ENCODE results near the gene ANKH. TPM values are rescaled to one million over a fixed set of nuclear protein-coding genes. Genes with fewer than 3 reads are reported as not detected.

ANKH gene
- total RNA-seq, 2 donors from 2014 or later, result 76.5 to 106 TPM

- intact Hi-C loops (cut with DNase I), result no loop called here
- H3K36me3 ChIP-seq, result no peaks in the 10 kb centered on the region
- TF ChIP-seq POLR2A (IDR thresholded peaks at IDR 0.05), result no peak
- TF ChIP-seq CTCF (IDR thresholded peaks at IDR 0.05), result no peak
- TF ChIP-seq POLR2AphosphoS5 (IDR thresholded peaks at IDR 0.05), result peak; percentile 66
- H3K4me1 ChIP-seq (replicated peaks), result peaks cover 3% of the 10 kb centered on the region
- H3K4me3 ChIP-seq, result no peak overlapping the region
- H3K27ac ChIP-seq, result peak overlapping the region; percentile 24 to 53
- WGBS, result 52% methylated on average over 6 of the region's 6 CpGs
- no peaks in the 10 kb centered on the region for H3K27me3 ChIP-seq (replicated peaks; ENCODE audit: insufficient read depth)
- DNase-seq (ENCODE audit: low spot score), result peak; percentile 58
- H3K9me3 ChIP-seq, result no peaks in the 10 kb centered on the region
Observed at GRCh38 chr5:14787801-14788579, 83.6 kb downstream of the ANKH start.

GRCh38 chr5:14783691-14784090 lies 87.9 kb downstream of the ANKH start:
- H3K27ac ChIP-seq, result no peak overlapping the region
- WGBS, result 97% methylated on average over 4 of the region's 4 CpGs
- no peak for TF ChIP-seq POLR2AphosphoS5 (IDR thresholded peaks at IDR 0.05)
- TF ChIP-seq POLR2A (IDR thresholded peaks at IDR 0.05), result no peak
- no peak for TF ChIP-seq CTCF (IDR thresholded peaks at IDR 0.05)
- no peak for DNase-seq (ENCODE audit: low spot score)
- peaks cover 2% of the 10 kb centered on the region for H3K4me1 ChIP-seq (replicated peaks)
- H3K27me3 ChIP-seq (replicated peaks; ENCODE audit: insufficient read depth), result no peaks in the 10 kb centered on the region
- no peak overlapping the region for H3K4me3 ChIP-seq
- H3K36me3 ChIP-seq, result no peaks in the 10 kb centered on the region
- intact Hi-C loops (cut with DNase I), result no loop called here
- no peaks in the 10 kb centered on the region for H3K9me3 ChIP-seq

GRCh38 chr5:14782591-14782990 lies 89.0 kb downstream of the ANKH start:
- intact Hi-C loops (cut with DNase I), result no loop called here
- WGBS, result 89% methylated on average over 5 of the region's 5 CpGs
- Histone ChIP-seq H3K36me3 (no peaks in the 10 kb centered on the region), H3K4me3 (no peak overlapping the region), H3K9me3 (no peaks in the 10 kb centered on the region), H3K27me3 (replicated peaks; ENCODE audit: insufficient read depth) (no peaks in the 10 kb centered on the region), H3K4me1 (replicated peaks) (peaks cover 4% of the 10 kb centered on the region), H3K27ac (no peak overlapping the region)
- DNase-seq (ENCODE audit: low spot score), result no peak
- TF ChIP-seq POLR2AphosphoS5 (IDR thresholded peaks at IDR 0.05) (no peak), POLR2A (IDR thresholded peaks at IDR 0.05) (no peak), CTCF (IDR thresholded peaks at IDR 0.05) (no peak)

- Histone ChIP-seq H3K36me3 (no peaks in the 10 kb centered on the region), H3K9me3 (no peaks in the 10 kb centered on the region), H3K4me1 (replicated peaks) (peaks cover 4% of the 10 kb centered on the region), H3K4me3 (no peak overlapping the region), H3K27me3 (replicated peaks; ENCODE audit: insufficient read depth) (no peaks in the 10 kb centered on the region), H3K27ac (no peak overlapping the region)
- intact Hi-C loops (cut with DNase I), result no loop called here
- no peak for TF ChIP-seq POLR2A (IDR thresholded peaks at IDR 0.05)
- TF ChIP-seq POLR2AphosphoS5 (IDR thresholded peaks at IDR 0.05), result no peak
- 75% methylated on average over 5 of the region's 5 CpGs for WGBS
- DNase-seq (ENCODE audit: low spot score), result no peak
Observed at GRCh38 chr5:14781106-14781505, 90.5 kb downstream of the ANKH start.

- 74% methylated on average over 9 of the region's 9 CpGs for WGBS
- TF ChIP-seq POLR2AphosphoS5 (IDR thresholded peaks at IDR 0.05) (no peak), POLR2A (IDR thresholded peaks at IDR 0.05) (no peak), CTCF (IDR thresholded peaks at IDR 0.05) (no peak)
- no peaks in the 10 kb centered on the region for H3K9me3 ChIP-seq
- intact Hi-C loops (cut with DNase I), result no loop called here
- H3K36me3 ChIP-seq, result no peaks in the 10 kb centered on the region
- no peak overlapping the region for H3K4me3 ChIP-seq
- no peak for DNase-seq (ENCODE audit: low spot score)
- peaks cover 4% of the 10 kb centered on the region for H3K4me1 ChIP-seq (replicated peaks)
- no peaks in the 10 kb centered on the region for H3K27me3 ChIP-seq (replicated peaks; ENCODE audit: insufficient read depth)
- peak overlapping the region in 1 of 2 donors; percentile 6 for H3K27ac ChIP-seq
Observed at GRCh38 chr5:14779975-14780374, 91.6 kb downstream of the ANKH start.

All from prostate gland (tissue), 2 donors.